Activated naive CD4-positive, alpha-beta T cell treated with anti-CD3 and anti-CD28 coated beads for 36 hours (primary cell): ENCODE results near the gene TMEM14A. TPM values are rescaled to one million over a fixed set of nuclear protein-coding genes. Genes with fewer than 3 reads are reported as not detected.
"Not testable (repeated sequence)": the region's sequence is repeated elsewhere in the genome, so short reads cannot be mapped to it uniquely, and the experiment has no call there.

Source experiments
- CTCF ChIA-PET: fragments of 350-600 bp; sonication (Branson Sonifier 250); formaldehyde crosslinking; loops from one replicate; lab custom pipeline; 2021; ENCODE audit warnings: antibody characterized with exemption; lab: Charles Lee
- DNase-seq: peaks from one replicate; pipeline ENCODE4 v3.0.0-alpha.2; 2020
- H3K27ac Mint-ChIP-seq: one replicate; pipeline ENCODE4 v1.8.0; 2021; ENCODE audit warnings: mild to moderate bottlenecking, mixed read lengths
- H3K27me3 Mint-ChIP-seq: one replicate; pipeline ENCODE4 v1.8.0; 2021; ENCODE audit warnings: low read depth, mixed read lengths
- H3K36me3 Mint-ChIP-seq: one replicate; pipeline ENCODE4 v1.8.0; 2021; ENCODE audit warnings: low read depth, mixed read lengths
- H3K4me1 Mint-ChIP-seq: one replicate; pipeline ENCODE4 v1.8.0; 2021; ENCODE audit warnings: low read depth, mixed read lengths
- H3K4me3 Mint-ChIP-seq: one replicate; pipeline ENCODE4 v1.8.0; 2021; ENCODE audit warnings: mild to moderate bottlenecking, moderate library complexity, mixed read lengths
- H3K9me3 Mint-ChIP-seq: one replicate; pipeline ENCODE4 v1.8.0; 2021; ENCODE audit warnings: mixed read lengths
- intact Hi-C: fragments of 100-400 bp; cut with micrococcal nuclease; formaldehyde crosslinking; loops from one replicate; pipeline ENCODE4 v1.15.1; 2023
- total RNA-seq, 2 experiments: library from RNA; stranded (reverse); gene quantifications; one replicate each; pipeline ENCODE4 v1.2.3, GENCODE V29; 2021

TMEM14A gene
- total RNA-seq, 2 experiments from 2014 or later, result 10.4 to 11.0 TPM

DNA sequence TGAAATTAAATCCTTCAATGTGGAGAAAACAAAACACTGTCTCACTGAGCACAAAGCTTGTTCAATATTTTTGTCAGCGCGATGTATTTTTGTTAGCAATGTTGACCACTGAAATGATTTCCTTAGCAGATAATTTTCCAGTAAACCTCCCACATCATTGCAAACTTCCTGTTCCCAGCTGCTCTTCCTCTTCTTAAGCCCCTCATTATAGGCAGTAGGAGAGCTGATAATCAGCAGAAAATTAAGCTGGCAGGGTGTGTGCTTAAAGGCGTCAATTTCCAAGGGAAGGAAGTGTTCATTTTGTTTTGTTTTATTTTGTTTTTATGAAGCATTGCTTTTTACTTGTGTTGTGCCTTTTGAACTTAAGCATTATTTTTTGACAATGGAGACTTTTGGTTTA lies 29.1 kb upstream of the TMEM14A start:
- DNase-seq, result no peak
- Mint-ChIP-seq H3K36me3 (no peaks in the 10 kb centered on the region), H3K27ac (no peak overlapping the region), H3K4me3 (no peak overlapping the region), H3K9me3 (no peaks in the 10 kb centered on the region), H3K4me1 (peaks cover 8% of the 10 kb centered on the region), H3K27me3 (peaks cover 15% of the 10 kb centered on the region)
- intact Hi-C loops, result no loop called here
- CTCF ChIA-PET, result interaction anchor here (0.9 to 11.4 kb wide), 6 partner anchors 9 to 234 kb away, joined by 3 to 81 read pairs (median 4); partner anchors contain the start of gene TRAM2

DNA sequence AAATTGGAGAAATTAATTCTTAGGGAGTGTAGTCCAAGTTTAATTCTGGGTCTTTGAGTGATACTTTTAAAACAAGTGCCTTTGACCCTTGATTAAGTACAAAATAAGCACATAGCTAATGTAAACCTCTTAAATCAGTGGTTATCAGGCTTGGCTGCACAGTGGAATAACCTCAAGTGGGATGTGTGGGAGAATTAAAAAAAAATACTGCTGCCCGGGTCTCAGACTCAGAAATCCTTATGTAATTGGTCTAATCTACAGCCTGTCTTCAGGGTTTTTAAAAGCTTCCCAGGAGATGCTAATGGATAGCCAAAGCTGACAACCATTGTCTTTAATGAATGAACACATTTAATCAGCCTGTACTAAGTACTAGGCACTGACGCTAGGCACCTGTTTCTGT lies 28.5 kb upstream of the TMEM14A start:
- H3K36me3 Mint-ChIP-seq, result no peaks in the 10 kb centered on the region
- intact Hi-C loops, result no loop called here
- H3K4me1 Mint-ChIP-seq, result peaks cover 13% of the 10 kb centered on the region
- H3K4me3 Mint-ChIP-seq, result no peak overlapping the region
- DNase-seq, result no peak
- H3K9me3 Mint-ChIP-seq, result no peaks in the 10 kb centered on the region
- peaks cover 15% of the 10 kb centered on the region for H3K27me3 Mint-ChIP-seq
- CTCF ChIA-PET, result interaction anchor here (0.9 to 11.4 kb wide), 5 partner anchors 9 to 235 kb away, joined by 3 to 81 read pairs (median 5); partner anchors contain the start of gene TRAM2
- H3K27ac Mint-ChIP-seq, result no peak overlapping the region

DNA sequence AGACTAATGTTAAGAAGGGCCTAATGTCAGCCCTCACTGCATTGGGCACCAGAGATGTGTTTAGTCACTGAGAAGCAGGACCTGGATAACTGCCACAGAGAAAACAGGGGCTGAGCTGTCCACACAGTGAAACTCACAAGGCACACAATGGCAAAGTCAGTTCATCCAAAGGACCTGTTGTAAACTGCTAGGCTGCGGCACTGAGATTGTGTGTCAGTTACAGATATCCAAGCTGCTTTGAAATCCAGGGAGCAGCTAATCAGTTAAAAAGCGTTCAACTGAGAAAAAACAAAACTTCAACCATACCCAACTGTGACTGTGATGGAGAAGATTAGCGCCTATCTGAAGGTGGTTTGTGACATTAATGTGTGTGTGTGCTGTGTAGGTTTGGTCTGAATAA lies 27.8 kb upstream of the TMEM14A start:
- intact Hi-C loops, result no loop called here
- H3K36me3 Mint-ChIP-seq, result no peaks in the 10 kb centered on the region
- DNase-seq, result no peak
- CTCF ChIA-PET, result interaction anchor here (0.6 to 11.4 kb wide), 2 partner anchors 8 kb away, joined by 3 to 81 read pairs; no protein-coding TSS in a partner anchor
- no peak overlapping the region for H3K4me3 Mint-ChIP-seq
- H3K9me3 Mint-ChIP-seq, result no peaks in the 10 kb centered on the region
- H3K27me3 Mint-ChIP-seq, result peaks cover 15% of the 10 kb centered on the region
- no peak overlapping the region for H3K27ac Mint-ChIP-seq
- H3K4me1 Mint-ChIP-seq, result peaks cover 14% of the 10 kb centered on the region

- DNase-seq, result no peak
- no peaks in the 10 kb centered on the region for H3K36me3 Mint-ChIP-seq
- H3K27me3 Mint-ChIP-seq, result peaks cover 12% of the 10 kb centered on the region
- H3K4me1 Mint-ChIP-seq, result peaks cover 14% of the 10 kb centered on the region
- H3K9me3 Mint-ChIP-seq, result no peaks in the 10 kb centered on the region
- CTCF ChIA-PET, result no interaction called here
- intact Hi-C loops, result no loop called here
- no peak overlapping the region for H3K4me3 Mint-ChIP-seq
- no peak overlapping the region for H3K27ac Mint-ChIP-seq
Observed at GRCh38 chr6:52644253-52644652, 26.7 kb upstream of the TMEM14A start.

DNA sequence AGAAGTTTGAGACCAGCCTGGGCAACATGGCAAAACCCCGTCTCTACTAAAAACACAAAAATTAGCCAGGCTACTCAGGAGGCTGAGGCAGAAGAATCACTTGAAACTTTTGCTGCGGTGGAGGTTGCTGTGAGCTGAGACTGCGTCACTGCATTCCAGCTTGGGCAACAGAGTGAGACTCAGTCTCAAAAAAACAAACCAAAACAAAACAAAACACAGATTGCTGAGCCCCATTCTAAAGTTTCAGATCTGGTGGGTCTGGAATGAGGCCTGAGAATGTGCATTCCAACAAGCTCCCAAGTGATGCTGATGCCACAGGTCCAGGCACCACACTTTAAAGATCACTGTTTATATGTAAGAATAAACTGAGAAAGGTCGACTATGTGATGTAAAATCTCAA lies 24.9 kb upstream of the TMEM14A start:
- H3K27ac Mint-ChIP-seq, result no peak overlapping the region
- no peaks in the 10 kb centered on the region for H3K9me3 Mint-ChIP-seq
- no peak overlapping the region for H3K4me3 Mint-ChIP-seq
- intact Hi-C loops, result no loop called here
- no peaks in the 10 kb centered on the region for H3K36me3 Mint-ChIP-seq
- peaks cover 6% of the 10 kb centered on the region for H3K27me3 Mint-ChIP-seq
- CTCF ChIA-PET, result interaction anchor here (0.9 kb wide), 1 partner anchor 16 kb away, joined by 3 read pairs; no protein-coding TSS in a partner anchor
- peaks cover 14% of the 10 kb centered on the region for H3K4me1 Mint-ChIP-seq
- DNase-seq, result no peak

GRCh38 chr6:52647199-52647598 lies 23.7 kb upstream of the TMEM14A start:
- intact Hi-C loops, result no loop called here
- no peak overlapping the region for H3K4me3 Mint-ChIP-seq
- peaks cover 13% of the 10 kb centered on the region for H3K4me1 Mint-ChIP-seq
- CTCF ChIA-PET, result interaction anchor here (7.5 kb wide), 1 partner anchor 15 kb away, joined by 81 read pairs; no protein-coding TSS in a partner anchor
- H3K36me3 Mint-ChIP-seq, result no peaks in the 10 kb centered on the region
- DNase-seq, result no peak
- no peak overlapping the region for H3K27ac Mint-ChIP-seq
- no peaks in the 10 kb centered on the region for H3K27me3 Mint-ChIP-seq
- H3K9me3 Mint-ChIP-seq, result no peaks in the 10 kb centered on the region

- Mint-ChIP-seq H3K27ac (no peak overlapping the region), H3K9me3 (no peaks in the 10 kb centered on the region), H3K36me3 (no peaks in the 10 kb centered on the region), H3K4me1 (peaks cover 13% of the 10 kb centered on the region), H3K4me3 (no peak overlapping the region), H3K27me3 (peaks cover 7% of the 10 kb centered on the region)
- no peak for DNase-seq
- intact Hi-C loops, result no loop called here
- CTCF ChIA-PET, result interaction anchor here (0.6 to 7.5 kb wide), 5 partner anchors 12 to 310 kb away, joined by 4 to 81 read pairs (median 7); partner anchors contain the start of gene TRAM2
Observed at GRCh38 chr6:52649536-52650160, 21.3 kb upstream of the TMEM14A start.

- Mint-ChIP-seq H3K4me1 (peaks cover 13% of the 10 kb centered on the region), H3K27me3 (peaks cover 7% of the 10 kb centered on the region), H3K9me3 (no peaks in the 10 kb centered on the region), H3K36me3 (no peaks in the 10 kb centered on the region), H3K4me3 (no peak overlapping the region), H3K27ac (no peak overlapping the region)
- no peak for DNase-seq
- CTCF ChIA-PET, result interaction anchor here (0.7 to 7.5 kb wide), 13 partner anchors 11 to 235 kb away, joined by 3 to 81 read pairs (median 4); partner anchors contain the start of genes EFHC1, TMEM14A and TRAM2
- intact Hi-C loops, result no loop called here
Observed at GRCh38 chr6:52650941-52651340, 20.0 kb upstream of the TMEM14A start.

- H3K4me1 Mint-ChIP-seq, result peaks cover 7% of the 10 kb centered on the region
- no peaks in the 10 kb centered on the region for H3K36me3 Mint-ChIP-seq
- no peak overlapping the region for H3K4me3 Mint-ChIP-seq
- peaks cover 7% of the 10 kb centered on the region for H3K27me3 Mint-ChIP-seq
- CTCF ChIA-PET, result interaction anchor here (0.5 to 7.5 kb wide), 17 partner anchors 9 to 440 kb away, joined by 3 to 81 read pairs (median 4); partner anchors contain the start of genes TMEM14A and TRAM2
- intact Hi-C loops, result no loop called here
- H3K9me3 Mint-ChIP-seq, result no peaks in the 10 kb centered on the region
- DNase-seq, result no peak
- H3K27ac Mint-ChIP-seq, result no peak overlapping the region
Observed at GRCh38 chr6:52653151-52653550, 17.8 kb upstream of the TMEM14A start.

DNA sequence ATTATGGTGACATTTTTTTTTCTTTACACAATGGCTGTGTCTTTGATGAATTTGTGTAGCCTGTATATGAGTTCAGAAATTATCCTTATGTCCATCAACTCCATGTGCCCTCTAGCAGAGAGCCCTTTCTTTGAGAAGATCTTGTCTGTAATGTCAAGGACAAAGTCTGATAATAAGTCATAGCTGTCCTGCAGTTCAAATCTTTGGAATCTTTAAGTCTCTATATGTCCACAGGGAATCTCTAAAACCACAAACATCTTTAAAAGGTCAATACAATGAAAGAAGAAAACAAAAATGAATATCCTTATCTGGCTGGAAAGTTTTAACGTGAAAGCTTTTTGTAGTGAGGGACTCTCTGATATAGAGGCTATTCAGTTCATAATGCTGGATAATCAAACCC lies 16.9 kb upstream of the TMEM14A start:
- no peak overlapping the region for H3K4me3 Mint-ChIP-seq
- CTCF ChIA-PET, result interaction anchor here (0.6 to 7.5 kb wide), 4 partner anchors 8 to 439 kb away, joined by 3 to 81 read pairs (median 4); no protein-coding TSS in a partner anchor
- H3K27me3 Mint-ChIP-seq, result peaks cover 7% of the 10 kb centered on the region
- intact Hi-C loops, result no loop called here
- no peaks in the 10 kb centered on the region for H3K36me3 Mint-ChIP-seq
- no peak for DNase-seq
- H3K27ac Mint-ChIP-seq, result no peak overlapping the region
- no peaks in the 10 kb centered on the region for H3K9me3 Mint-ChIP-seq
- H3K4me1 Mint-ChIP-seq, result peaks cover 7% of the 10 kb centered on the region

GRCh38 chr6:52654592-52654991 lies 16.3 kb upstream of the TMEM14A start:
- Mint-ChIP-seq H3K9me3 (no peaks in the 10 kb centered on the region), H3K36me3 (no peaks in the 10 kb centered on the region), H3K4me3 (no peak overlapping the region), H3K27ac (no peak overlapping the region), H3K4me1 (peaks cover 7% of the 10 kb centered on the region), H3K27me3 (peaks cover 7% of the 10 kb centered on the region)
- intact Hi-C loops, result no loop called here
- DNase-seq, result no peak
- CTCF ChIA-PET, result interaction anchor here (1.3 to 7.5 kb wide), 3 partner anchors 7 to 238 kb away, joined by 3 to 81 read pairs (median 4); no protein-coding TSS in a partner anchor

DNA sequence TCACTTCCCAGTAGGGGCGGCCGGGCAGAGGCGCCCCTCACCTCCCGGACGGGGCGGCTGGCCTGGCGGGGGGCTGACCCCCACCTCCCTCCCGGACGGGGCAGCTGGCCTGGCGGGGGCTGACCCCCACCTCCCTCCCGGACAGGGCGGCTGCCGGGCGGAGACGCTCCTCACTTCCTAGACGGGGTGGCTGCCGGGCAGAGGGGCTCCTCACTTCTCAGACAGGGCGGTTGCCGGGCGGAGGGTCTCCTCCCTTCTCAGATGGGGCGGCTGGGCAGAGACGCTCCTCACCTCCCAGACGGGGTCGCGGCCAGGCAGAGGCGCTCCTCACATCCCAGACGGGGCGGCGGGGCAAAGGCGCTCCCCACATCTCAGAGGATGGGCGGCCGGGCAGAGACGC lies 15.0 kb upstream of the TMEM14A start:
- H3K36me3 Mint-ChIP-seq, H3K4me1 Mint-ChIP-seq, H3K9me3 Mint-ChIP-seq, intact Hi-C loops, H3K4me3 Mint-ChIP-seq, H3K27me3 Mint-ChIP-seq, CTCF ChIA-PET, DNase-seq, H3K27ac Mint-ChIP-seq: not testable (repeated sequence)
